Measurements from ENCODE around the gene PPFIA4. TPM values are rescaled to one million over a fixed set of nuclear protein-coding genes. Genes with fewer than 3 reads are reported as not detected.
A peak's percentile ranks its signal among the peaks of the same experiment; 100 is the strongest.

The PPFIA4 gene
- total RNA-seq, 1 donor from 2014 or later: 22.2 TPM

GRCh38 chr1:203083463-203083921, 57.2 kb downstream of the PPFIA4 start:
- no peak overlapping the region for H3K27ac ChIP-seq
- H3K36me3 ChIP-seq: no peaks in the 10 kb centered on the region
- DNase-seq (ENCODE audit: low spot score in 2 of 2): no peak
- H3K4me1 ChIP-seq: no peaks in the 10 kb centered on the region
- no peak overlapping the region for H3K4me3 ChIP-seq
- no peaks in the 10 kb centered on the region for H3K27me3 ChIP-seq
- no peaks in the 10 kb centered on the region for H3K9me3 ChIP-seq
- TF ChIP-seq, protein P1, sequence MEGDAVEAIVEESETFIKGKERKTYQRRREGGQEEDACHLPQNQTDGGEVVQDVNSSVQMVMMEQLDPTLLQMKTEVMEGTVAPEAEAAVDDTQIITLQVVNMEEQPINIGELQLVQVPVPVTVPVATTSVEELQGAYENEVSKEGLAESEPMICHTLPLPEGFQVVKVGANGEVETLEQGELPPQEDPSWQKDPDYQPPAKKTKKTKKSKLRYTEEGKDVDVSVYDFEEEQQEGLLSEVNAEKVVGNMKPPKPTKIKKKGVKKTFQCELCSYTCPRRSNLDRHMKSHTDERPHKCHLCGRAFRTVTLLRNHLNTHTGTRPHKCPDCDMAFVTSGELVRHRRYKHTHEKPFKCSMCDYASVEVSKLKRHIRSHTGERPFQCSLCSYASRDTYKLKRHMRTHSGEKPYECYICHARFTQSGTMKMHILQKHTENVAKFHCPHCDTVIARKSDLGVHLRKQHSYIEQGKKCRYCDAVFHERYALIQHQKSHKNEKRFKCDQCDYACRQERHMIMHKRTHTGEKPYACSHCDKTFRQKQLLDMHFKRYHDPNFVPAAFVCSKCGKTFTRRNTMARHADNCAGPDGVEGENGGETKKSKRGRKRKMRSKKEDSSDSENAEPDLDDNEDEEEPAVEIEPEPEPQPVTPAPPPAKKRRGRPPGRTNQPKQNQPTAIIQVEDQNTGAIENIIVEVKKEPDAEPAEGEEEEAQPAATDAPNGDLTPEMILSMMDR (IDR thresholded peaks at IDR 0.05): no peak
- intact Hi-C loops (cut with DNase I): no loop called here

- Histone ChIP-seq H3K27ac (no peak overlapping the region), H3K4me1 (no peaks in the 10 kb centered on the region), H3K9me3 (no peaks in the 10 kb centered on the region), H3K36me3 (no peaks in the 10 kb centered on the region), H3K27me3 (no peaks in the 10 kb centered on the region), H3K4me3 (no peak overlapping the region)
- TF ChIP-seq, protein P1 (IDR thresholded peaks at IDR 0.05): peak in 1 of 3 experiments; percentile 11
- DNase-seq (ENCODE audit: low spot score in 2 of 2): no peak
- intact Hi-C loops (cut with DNase I): no loop called here
Observed at GRCh38 chr1:203084588-203085527, 58.6 kb downstream of the PPFIA4 start.

DNA sequence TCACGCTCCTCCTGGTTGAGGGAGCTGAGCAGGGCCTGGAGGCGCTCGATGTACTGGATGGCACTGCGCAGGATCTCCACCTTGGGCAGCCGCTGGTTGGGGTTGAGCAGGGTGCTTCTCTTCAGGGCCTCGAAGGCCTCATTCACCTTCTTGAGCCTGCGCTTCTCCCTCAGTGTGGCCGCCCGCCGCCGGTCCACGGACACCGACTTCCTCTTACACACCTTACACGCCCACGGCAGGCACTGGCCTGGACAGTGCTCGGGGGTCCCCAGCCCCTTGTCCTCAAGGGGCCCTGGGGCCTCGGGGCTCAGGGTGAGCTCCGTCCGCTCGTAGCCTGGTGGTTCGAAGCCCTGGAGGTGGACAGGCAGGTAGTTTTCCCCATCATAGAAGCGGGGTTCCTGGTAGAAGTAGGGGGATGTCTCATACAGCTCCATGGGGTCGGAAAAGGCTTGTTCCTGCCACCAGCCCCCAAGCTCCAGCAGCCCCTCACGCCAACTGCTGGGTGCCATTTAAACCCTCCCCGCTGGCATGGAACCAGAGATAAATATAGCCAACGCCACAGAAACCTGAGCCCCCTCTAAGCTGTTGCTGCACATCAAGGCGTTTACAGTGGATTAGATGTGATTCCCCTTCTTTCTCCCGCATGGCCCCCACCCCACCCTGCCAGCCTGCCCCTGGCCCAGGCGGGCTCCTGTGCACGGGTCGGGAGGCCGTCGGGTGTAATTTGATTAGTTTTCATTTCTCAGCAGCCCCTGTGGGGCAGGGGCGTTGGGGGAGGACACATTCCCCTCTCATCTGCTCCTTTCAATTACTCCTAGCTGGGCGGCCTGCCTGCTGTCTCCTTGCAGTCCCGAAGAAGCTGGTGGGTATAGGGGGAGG, 59.5 kb downstream of the PPFIA4 start, which contains the start of gene MYOG:
TSS of gene MYOG (minus strand) at position 485 of the 879 bp plus-strand sequence. CDS start at position 434, 51 bp downstream.
- Histone ChIP-seq H3K4me3 (no peak within 1 kb of the TSS), H3K36me3 (no peaks in the 10 kb centered on the region), H3K9me3 (no peaks in the 10 kb centered on the region), H3K27ac (no peak within 1 kb of the TSS), H3K27me3 (no peaks in the 10 kb centered on the region), H3K4me1 (no peaks in the 10 kb centered on the region)
- DNase-seq (ENCODE audit: low spot score in 2 of 2): no peak
- TF ChIP-seq, protein P1 (IDR thresholded peaks at IDR 0.05): no peak
- intact Hi-C loops (cut with DNase I): no loop called here

- Histone ChIP-seq H3K36me3 (no peaks in the 10 kb centered on the region), H3K4me1 (no peaks in the 10 kb centered on the region), H3K27ac (no peak overlapping the region), H3K27me3 (no peaks in the 10 kb centered on the region), H3K9me3 (no peaks in the 10 kb centered on the region), H3K4me3 (no peak overlapping the region)
- intact Hi-C loops (cut with DNase I): no loop called here
- no peak for DNase-seq (ENCODE audit: low spot score in 2 of 2)
- TF ChIP-seq, protein P1 (IDR thresholded peaks at IDR 0.05): no peak
Observed at GRCh38 chr1:203086992-203087763, 60.9 kb downstream of the PPFIA4 start.

DNA sequence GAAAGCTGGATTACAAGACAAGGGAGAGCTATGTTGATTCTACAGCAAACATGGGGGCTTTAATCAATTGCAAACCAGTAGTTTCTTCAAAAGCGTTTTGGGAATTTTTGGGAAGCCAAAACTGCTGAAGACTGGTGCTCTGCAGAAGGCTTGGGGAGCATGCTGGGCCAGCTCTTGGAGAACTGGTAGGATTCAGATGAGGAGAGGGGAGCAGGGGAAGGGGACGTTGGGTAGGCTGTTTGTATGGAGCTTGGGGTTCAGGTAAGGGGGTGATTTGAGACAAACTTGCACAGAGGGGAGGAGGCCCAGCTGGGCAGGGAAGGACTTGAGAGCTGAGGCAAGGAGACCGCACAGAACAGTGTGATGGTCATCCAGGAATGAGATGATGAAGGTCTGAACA, 62.1 kb downstream of the PPFIA4 start:
- intact Hi-C loops (cut with DNase I): no loop called here
- DNase-seq (ENCODE audit: low spot score in 2 of 2): no peak
- no peaks in the 10 kb centered on the region for H3K9me3 ChIP-seq
- H3K4me1 ChIP-seq: no peaks in the 10 kb centered on the region
- no peak overlapping the region for H3K27ac ChIP-seq
- TF ChIP-seq, protein P1 (IDR thresholded peaks at IDR 0.05): no peak
- H3K36me3 ChIP-seq: no peaks in the 10 kb centered on the region
- no peak overlapping the region for H3K4me3 ChIP-seq
- H3K27me3 ChIP-seq: no peaks in the 10 kb centered on the region
